DMS53 treated with DMSO at 0.1 percent for 48 hours (cell line): ENCODE results near the gene ATOH8.
"Not testable (repeated sequence)": the region's sequence is repeated elsewhere in the genome, so short reads cannot be mapped to it uniquely, and the experiment has no call there.

Experiments used
- DNase-seq: peaks from one replicate; lab custom pipeline; 2025; ENCODE audit not compliant: unreplicated experiment; lab: John Stamatoyannopoulos, UW

Gene ATOH8, protein sequence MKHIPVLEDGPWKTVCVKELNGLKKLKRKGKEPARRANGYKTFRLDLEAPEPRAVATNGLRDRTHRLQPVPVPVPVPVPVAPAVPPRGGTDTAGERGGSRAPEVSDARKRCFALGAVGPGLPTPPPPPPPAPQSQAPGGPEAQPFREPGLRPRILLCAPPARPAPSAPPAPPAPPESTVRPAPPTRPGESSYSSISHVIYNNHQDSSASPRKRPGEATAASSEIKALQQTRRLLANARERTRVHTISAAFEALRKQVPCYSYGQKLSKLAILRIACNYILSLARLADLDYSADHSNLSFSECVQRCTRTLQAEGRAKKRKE

GRCh38 chr2:85753525-85754312 lies at the start of gene ATOH8:
Gene ATOH8 (plus strand): TSS chr2:85753991. CDS start chr2:85754190, 199 bp downstream.
- DNase-seq: peak; percentile 71

DNA sequence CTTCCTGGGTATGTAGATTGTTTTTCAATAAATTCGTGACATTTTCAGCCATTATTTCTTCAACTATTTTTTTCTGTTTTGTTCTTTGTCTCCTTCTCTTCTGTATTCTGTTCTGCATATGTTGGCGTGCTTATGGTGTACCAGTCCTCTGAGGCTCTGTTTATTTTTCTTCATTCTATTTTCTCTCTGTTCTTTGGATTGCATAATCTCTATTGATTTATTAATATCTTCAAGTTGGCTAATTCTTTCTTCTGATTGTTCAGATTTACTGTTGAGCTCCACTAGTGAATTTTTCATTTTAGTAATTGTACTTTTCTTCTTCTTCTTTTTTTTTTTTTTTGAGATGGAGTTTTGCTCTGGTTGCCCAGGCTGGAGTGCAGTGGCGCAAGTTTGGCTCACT lies 49.8 kb upstream of the ATOH8 start:
- DNase-seq: no peak

GRCh38 chr2:85704800-85705679 lies 48.8 kb upstream of the ATOH8 start:
- DNase-seq: no peak

GRCh38 chr2:85705680-85706039 lies 48.1 kb upstream of the ATOH8 start:
- peak; percentile 62 for DNase-seq

DNA sequence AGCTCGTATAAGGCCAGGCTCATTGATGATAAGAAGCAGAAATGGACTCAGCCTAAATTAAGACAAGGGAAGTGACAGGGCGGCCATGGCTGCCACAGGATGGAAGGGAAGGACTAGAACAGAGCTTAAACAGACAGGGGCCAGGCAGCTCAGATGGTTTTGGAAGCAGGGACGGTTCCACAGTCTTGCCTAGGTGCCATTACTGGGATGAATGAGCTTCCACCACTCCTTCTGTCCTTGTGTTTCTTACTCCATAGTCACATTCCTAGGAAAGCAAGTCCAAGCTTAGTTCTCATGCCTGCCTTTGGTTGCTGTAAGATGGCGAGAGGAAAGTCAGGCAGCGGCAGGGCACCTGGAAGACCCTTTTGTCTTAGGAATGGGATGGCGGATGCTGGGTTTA lies 47.7 kb upstream of the ATOH8 start:
- DNase-seq: no peak

DNA sequence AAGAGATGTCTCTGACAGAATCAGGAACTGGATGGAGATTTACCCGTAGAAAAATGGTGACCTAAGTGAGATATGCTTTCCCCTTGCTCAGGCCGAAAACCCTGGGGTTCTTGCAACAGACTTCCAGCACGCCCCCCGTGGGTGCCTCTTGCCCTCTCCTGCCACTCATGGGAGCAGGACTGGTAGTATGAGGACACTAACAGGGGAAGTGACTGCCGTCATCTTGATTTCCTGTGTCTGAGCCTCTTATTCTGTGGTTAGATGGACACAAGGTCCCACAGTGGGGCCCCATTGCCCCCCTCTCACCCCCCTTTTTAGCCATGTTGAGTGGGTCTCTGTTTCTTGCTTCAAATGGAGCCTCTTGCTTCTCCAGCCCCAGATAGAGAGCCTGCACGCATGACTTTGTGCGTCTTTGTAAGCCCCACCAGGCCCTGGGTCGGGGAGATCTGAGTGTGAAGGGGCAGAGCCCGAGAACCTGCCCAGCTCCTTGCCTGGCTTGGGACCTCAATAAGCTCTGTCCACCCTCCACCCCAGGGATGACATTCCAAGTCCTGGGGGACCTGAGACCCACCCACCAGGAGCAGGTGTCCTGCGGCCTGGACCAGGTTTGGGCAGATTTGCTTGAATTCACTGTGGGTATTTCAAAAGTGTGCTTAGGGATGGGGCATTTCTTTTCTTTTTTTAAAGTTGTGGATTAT lies 47.0 kb upstream of the ATOH8 start:
- DNase-seq: no peak

DNA sequence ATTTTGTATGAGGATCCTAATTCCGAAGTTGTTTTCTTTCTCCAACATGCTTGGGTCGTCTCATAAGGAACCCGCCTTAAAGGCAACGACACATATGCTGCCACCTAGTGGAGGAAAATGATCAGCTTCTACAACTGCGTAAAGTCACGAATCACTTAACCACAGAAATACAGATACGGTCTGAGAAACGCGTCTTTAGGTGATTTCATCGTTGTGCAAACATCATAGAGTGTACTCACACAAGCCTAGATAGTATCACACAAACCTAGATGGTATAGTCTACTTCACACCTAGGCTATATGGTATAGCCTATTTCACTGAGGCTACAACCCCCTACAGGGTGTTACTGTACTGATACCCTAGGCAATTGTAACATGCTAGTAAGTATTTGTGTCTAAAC lies 46.5 kb upstream of the ATOH8 start:
- peak; percentile 99 for DNase-seq

DNA sequence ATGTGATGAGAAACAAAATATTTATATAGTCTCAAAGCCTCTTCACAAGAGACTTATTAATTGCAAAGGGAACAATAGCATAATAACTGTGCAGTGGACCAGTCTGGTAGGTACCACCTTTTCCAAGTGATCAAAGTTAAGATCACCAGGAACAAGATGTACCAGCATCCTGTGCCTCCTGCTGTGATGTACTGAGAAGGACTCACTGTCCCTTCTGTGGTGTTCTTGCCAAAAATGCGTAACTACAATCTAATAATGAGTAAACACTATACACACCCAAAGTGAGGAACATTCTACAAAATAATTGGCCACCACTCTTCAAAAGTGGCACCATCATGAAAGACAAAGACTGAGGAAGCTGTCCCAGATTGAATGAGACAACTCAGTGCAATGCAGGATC lies 45.1 kb upstream of the ATOH8 start:
- DNase-seq: no peak

- DNase-seq: no peak
Measured at GRCh38 chr2:85709401-85709811, 44.4 kb upstream of the ATOH8 start.

GRCh38 chr2:85710687-85711577 lies 42.9 kb upstream of the ATOH8 start:
- DNase-seq: peak; percentile 21

- no peak for DNase-seq
Measured at GRCh38 chr2:85711578-85712060, 42.2 kb upstream of the ATOH8 start.

DNA sequence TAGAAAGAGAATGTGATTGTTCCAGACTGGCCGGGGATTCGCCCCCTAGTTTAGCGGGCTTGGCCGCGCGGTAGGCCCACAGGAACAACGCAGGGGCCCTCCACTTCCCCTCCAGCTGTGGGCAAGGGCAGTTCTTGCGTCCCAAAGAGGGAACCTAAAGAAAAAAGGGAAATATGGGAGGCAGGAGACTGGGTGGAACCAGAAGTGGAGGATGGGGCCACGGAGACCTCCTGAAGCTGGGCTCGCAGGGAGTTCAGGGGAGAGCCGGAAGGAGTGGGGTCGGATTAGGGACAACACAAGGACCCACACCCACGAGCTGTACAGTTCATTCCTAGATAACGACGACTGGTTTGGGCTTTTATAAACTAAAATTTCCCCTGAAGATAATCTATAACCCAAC lies 41.5 kb upstream of the ATOH8 start:
- no peak for DNase-seq

- DNase-seq: peak; percentile 70
Measured at GRCh38 chr2:85712849-85713612, 40.8 kb upstream of the ATOH8 start.

GRCh38 chr2:85713836-85714235 lies 40.0 kb upstream of the ATOH8 start:
- DNase-seq: peak; percentile 97

GRCh38 chr2:85714421-85714820 lies 39.4 kb upstream of the ATOH8 start:
- not testable (repeated sequence) for DNase-seq

DNA sequence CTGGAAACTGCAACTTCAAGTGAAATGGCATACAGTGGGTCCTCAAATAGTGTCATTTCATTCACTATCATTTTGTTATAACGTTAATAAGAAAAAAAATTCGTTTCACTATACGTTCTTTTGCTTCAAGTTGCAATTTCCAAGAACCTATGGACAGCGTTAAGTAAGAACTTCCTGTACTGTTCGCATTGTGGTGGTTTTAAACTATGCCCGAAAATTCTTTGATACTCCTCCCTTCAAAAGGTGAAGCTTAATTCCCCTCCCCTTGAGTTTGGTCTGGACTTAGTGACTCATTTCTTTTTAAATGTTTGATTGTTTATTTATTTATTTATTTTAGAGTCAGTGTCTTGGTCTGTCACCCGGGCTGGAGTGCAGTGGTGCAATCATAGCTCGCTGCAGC lies 39.0 kb upstream of the ATOH8 start:
- DNase-seq: no peak

GRCh38 chr2:85716346-85716914 lies 37.4 kb upstream of the ATOH8 start:
- DNase-seq: no peak

DNA sequence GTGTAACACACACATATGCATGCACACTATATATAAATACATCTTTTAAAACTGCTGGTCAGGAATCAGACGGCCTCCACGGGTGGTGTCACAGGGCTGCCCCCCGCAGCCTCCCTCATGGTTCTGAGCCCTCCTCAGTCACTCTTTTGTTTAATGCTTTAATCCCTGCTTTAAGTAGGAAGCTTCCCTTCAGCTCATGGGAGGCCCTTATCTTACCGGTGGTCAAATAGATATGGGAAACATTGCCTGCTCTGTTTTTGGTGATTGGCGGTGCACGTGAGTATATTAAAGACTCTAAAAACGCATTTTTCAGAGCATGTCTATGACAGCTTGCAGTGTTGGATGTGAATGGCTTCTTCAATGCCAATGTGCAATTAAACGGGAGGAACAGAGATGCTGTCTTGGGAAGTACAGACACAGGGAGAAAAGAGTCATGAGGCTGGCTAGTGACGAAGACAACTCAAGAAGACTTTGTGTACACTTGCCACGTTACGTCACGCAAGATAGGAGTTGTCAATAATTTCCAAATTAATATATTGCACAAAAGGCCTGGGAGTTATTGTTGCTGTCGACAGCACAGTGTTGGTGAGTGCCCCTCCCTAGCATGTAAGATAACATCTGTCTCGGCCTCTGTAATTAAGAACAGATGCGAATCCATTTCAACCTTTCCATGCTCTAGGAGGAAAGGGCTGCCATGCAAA lies 36.3 kb upstream of the ATOH8 start:
- DNase-seq: no peak
